GM13976 (cell line): Measurements from ENCODE around the gene SCCPDH.
"Not testable (repeated sequence)": the region's sequence is repeated elsewhere in the genome, so short reads cannot be mapped to it uniquely, and the experiment has no call there.

Experiments used
- DNase-seq: peaks from one replicate; pipeline ENCODE4 v3.0.0; 2012; ENCODE audit warnings: low spot score
- in situ Hi-C: fragments of 300-500 bp; cut with MboI; formaldehyde crosslinking; loops from one replicate; pipeline ENCODE4 v1.12.0; 2022; ENCODE audit warnings: low sequenced_read_pairs, mixed read lengths, inconsistent platforms; ENCODE audit not compliant: unreplicated experiment
- TF ChIP-seq, protein P1 (sequence below): IDR thresholded peaks from 2 replicates; pipeline ENCODE4 v1.5.1; 2012; ENCODE audit warnings: borderline replicate concordance, mild to moderate bottlenecking; ENCODE audit not compliant: insufficient read depth; ENCODE audit errors: extremely low read depth, missing control alignments, control extremely low read depth

Gene SCCPDH

DNA sequence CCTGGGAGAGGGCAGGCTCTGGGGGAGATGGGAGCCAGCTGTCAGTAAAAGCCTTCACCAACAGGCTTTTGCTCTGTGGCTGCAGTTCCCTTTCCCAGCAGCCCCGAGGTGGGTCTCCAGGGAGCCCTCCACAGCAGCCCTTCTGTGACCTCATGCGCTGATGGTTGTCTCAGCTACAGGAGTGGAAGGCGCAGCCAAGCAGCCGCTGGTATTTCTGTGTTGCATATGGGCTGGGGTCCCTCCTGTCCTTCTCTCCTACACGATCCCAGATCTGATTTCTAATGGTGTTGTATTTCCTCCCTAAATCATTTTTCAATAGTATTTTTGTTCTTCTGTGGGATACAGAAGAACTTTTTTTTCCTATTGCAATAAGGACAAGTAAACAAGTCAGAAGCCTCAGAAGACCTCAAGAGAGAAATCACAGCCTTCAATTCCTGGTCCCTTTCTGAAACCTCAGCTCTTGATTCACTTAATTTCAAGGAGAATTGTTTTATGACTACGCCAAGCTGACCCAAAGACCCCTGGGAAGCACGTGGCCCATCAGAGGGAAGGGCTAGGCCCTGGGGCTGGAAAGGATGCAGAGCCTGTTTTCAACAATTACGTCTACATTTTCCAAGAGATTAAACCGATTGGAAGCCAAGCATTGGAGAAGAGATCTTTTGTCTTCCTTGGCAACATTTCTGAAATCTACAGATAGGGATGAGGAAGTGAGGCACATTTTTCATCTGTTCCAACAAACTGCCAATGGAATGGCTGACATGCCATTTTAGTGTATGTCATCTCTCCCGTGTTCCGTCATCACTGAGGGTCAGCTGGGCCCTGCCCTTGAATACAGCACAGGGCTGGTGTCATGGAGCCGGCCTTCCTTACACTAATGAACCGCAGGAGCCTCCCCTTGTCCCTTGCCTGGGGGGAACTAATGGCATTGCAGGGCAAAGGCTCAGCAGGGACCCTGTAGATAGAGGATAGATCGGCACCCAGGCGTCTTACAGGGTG lies 42.0 kb upstream of the SCCPDH start:
- TF ChIP-seq, protein P1, sequence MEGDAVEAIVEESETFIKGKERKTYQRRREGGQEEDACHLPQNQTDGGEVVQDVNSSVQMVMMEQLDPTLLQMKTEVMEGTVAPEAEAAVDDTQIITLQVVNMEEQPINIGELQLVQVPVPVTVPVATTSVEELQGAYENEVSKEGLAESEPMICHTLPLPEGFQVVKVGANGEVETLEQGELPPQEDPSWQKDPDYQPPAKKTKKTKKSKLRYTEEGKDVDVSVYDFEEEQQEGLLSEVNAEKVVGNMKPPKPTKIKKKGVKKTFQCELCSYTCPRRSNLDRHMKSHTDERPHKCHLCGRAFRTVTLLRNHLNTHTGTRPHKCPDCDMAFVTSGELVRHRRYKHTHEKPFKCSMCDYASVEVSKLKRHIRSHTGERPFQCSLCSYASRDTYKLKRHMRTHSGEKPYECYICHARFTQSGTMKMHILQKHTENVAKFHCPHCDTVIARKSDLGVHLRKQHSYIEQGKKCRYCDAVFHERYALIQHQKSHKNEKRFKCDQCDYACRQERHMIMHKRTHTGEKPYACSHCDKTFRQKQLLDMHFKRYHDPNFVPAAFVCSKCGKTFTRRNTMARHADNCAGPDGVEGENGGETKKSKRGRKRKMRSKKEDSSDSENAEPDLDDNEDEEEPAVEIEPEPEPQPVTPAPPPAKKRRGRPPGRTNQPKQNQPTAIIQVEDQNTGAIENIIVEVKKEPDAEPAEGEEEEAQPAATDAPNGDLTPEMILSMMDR: no peak
- DNase-seq: no peak
- in situ Hi-C loops: no loop called here

DNA sequence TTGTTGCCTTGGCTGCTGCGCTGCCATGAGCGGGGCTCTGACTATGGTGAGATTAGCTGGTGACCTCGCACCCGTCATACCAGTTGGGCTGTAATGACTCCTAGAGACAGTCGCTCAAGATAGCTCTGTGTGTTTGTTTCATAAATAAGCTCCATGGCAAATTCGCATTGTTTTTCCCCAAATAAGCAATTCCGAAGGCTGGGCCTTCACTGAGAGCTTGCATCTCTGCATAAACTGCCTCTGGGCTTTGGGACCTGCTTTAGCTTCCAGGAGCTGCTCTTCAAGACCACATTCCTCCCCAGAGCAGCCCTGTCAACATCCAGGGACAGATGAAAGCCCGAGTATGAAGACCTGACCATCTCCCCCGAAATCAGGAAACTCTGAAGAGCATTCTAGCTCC lies 40.7 kb upstream of the SCCPDH start:
- in situ Hi-C loops: no loop called here
- no peak for DNase-seq
- TF ChIP-seq, protein P1: no peak

DNA sequence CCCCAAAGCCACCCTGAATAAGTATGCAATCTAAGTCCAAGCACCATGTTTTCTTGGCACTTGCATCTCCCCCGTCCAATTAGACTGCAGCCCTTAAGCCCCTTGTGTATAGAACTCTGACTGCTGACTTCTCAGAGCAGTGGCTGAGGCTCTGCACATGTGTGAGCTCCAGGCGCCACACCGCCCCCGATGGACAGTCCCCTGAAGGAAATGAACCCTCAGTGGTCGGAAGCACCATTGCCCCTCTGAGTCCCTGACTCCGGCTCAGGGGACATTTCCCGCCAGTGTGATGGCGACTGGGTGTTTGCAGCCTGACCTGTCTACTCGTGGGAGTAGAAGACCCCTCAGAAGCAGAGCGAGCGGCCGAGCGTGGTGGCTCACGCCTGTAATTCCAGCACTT lies 37.2 kb upstream of the SCCPDH start:
- no peak for DNase-seq
- in situ Hi-C loops: no loop called here
- TF ChIP-seq, protein P1: no peak

DNA sequence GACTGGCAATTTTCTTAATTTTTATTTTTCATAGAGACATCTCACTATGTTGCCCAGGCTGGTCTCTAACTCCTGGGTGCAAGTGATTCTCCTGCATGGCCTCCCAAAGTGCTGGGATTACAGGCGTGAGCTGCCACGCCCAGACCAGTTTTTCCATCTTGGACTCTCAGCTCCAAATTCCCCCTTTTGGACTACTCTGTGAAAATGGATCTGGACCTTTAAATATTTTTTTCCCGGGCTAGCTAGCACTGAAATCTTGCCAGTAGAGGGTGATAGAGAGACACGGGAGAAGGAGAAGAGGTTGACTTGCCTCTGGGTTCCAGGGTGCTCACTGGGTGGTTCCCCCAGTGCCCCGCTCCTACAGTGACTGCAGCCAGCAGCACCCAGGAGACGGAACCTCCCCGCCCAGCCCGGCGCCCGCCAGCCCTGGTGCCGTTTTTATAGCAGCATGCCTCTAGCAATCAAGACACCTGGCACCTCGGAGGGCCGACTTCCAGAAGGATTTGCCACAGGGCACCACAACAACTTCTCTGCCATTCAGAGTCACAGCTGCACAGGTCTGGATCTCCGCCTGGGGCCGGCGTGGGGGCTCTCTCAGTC lies 34.7 kb upstream of the SCCPDH start:
- in situ Hi-C loops: no loop called here
- TF ChIP-seq, protein P1: peak; percentile 84
- DNase-seq: peak; percentile 93

DNA sequence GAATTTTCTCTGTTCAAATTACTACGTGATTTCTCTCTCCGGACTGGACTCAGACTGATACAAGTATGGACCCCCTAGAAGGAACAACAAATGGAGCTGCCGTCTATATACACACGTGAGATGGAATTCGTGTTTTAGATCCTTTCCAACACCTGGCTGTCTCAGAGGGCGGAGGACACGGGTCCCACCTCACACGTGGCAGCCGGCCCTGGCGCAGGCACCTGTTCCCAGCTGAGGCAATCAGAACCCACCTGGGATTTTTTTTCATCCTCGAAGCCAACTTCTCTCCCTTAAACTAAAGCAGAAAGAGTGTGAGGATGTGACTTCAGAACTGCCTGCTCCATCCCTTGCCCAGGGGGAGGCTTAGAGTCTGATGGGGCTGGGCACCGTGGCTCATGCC lies 34.1 kb upstream of the SCCPDH start:
- DNase-seq: no peak
- TF ChIP-seq, protein P1: no peak
- in situ Hi-C loops: no loop called here

DNA sequence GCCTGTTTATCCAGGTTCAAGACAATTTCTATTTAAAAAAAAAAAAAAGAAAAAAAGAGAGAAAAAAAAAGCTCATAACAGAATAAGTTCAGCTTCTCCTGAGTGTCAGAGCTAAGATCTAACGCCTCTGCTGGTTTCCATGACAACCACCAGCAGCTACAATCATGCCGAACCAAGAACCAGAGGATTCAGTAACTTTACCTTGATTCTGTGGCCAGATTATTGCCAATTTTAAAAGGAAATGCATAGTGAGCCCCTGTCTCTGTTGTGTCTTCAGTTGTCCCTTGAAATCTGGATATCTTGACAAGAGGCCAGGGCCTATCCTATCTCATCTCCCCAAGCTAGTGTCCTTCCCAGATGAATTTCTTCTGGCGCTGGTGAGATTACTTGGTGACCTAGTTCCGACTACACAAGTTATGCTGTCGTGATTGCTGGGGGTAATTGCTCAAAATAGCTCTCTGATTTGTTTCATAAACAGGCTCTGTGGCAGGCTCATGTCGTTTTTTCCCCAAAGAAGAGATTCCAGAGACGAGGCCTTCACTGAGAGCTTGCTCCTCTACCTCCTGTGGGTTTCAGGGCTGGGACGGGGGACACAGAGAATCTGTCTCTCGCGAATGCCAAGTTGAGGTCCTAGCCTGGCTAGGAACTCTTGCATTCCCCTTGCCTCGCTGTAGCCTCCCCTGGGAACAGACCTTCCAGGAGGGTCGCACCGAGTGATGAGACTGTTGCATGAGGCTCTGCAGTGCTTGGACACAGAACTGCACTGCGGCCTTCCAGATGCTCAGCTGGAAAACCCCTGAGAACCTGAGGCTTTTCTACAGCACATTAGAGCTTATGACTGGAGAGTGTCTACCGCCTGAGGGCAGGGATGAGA lies 32.4 kb upstream of the SCCPDH start:
- in situ Hi-C loops: no loop called here
- no peak for DNase-seq
- TF ChIP-seq, protein P1: no peak

DNA sequence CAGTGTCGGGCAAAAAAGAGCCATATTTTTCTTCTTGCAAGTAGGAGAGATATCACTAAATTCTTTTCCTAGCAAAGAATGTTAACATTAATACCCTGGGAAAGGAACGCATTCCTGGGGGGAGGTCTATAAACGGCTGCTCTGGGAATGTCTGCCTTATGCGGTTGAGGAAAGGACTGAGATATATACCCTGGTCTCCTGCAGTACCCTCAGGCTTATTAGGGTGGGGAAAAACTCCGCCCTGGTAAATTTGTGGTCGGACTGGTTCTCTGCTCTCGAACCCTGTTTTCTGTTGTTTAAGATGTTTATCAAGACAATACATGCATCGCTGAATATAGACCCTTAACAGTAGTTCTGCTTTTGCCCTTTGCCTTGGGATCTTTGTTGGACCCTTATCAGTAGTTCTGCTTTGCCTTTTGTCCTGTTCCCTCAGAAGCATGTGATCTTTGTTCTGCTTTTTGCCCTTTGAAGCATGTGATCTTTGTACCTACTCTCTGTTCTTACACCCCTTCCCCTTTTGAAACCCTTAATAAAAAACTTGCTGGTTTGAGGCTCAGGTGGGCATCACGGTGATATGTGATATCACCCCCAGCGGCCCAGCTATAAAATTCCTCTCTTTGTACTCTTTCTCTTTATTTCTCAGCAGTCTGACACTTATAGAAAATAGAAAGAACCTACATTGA lies 29.9 kb upstream of the SCCPDH start:
- DNase-seq, in situ Hi-C loops: not testable (repeated sequence)
